Motor neuron (in vitro differentiated cells): ENCODE results near the gene RERE. TPM values are rescaled to one million over a fixed set of nuclear protein-coding genes. Genes with fewer than 3 reads are reported as not detected.
A peak's percentile ranks its signal among the peaks of the same experiment; 100 is the strongest.
"Not testable (repeated sequence)": the region's sequence is repeated elsewhere in the genome, so short reads cannot be mapped to it uniquely, and the experiment has no call there.

Experiments
- ATAC-seq, 8 experiments: fragments of 200-7000 bp; cut with Tn5 transposase; replicated peaks in 6 of 8; 2 replicates each; pipeline ENCODE4 v1.8.0; 2021; ENCODE audit warnings: mild to moderate bottlenecking in 8 of 8, moderate library complexity in 8 of 8
- H3K27ac ChIP-seq, 2 donors: fragments of 250-450 bp; sonication (Bioruptor Pico); 2 replicates each; pipeline ENCODE4 v1.9.0; 2021; ENCODE audit warnings: antibody characterized with exemption in 2 of 2, mild to moderate bottlenecking in 2 of 2, moderate library complexity in 1 of 2
- H3K4me1 ChIP-seq, 2 donors: fragments of 250-450 bp; sonication (Bioruptor Pico); replicated peaks in 1 of 2; 2 replicates each; pipeline ENCODE4 v1.6.1; 2021; ENCODE audit warnings: antibody characterized with exemption in 2 of 2, mild to moderate bottlenecking in 2 of 2, moderate library complexity in 1 of 2
- H3K4me3 ChIP-seq, 5 donors: fragments of 250-450 bp; sonication (Bioruptor Pico); 2 replicates each; pipeline ENCODE4 v1.9.0; 2021; ENCODE audit warnings: antibody characterized with exemption in 5 of 5, mild to moderate bottlenecking in 5 of 5, moderate library complexity in 4 of 5
- WGBS, 10 experiments: fragments of 450-650 bp; shearing (Covaris generic); methylation state at CpG; one replicate each; pipeline ENCODE4 v1.0.0; 2022; 5-methylcytosine and 5-hydroxymethylcytosine counted together
- in situ Hi-C, 9 experiments: fragments of 400-800 bp; cut with MboI; loops; one replicate each; pipeline ENCODE4 v1.15.0; 2021; ENCODE audit warnings: low sequenced_read_pairs in 9 of 9, low pct_unique_long_range_greater_than_20kb in 2 of 9; ENCODE audit not compliant: unreplicated experiment in 9 of 9
- total RNA-seq, 8 experiments: library from RNA; unstranded; fragments of 300-600 nt; gene quantifications; 2 replicates each; pipeline versions ENCODE4 v1.2.3 to v1.2.4, GENCODE V29; 2022

RERE gene
- total RNA-seq, 8 experiments from 2014 or later: 17.8 to 576 (median 111) TPM

- Histone ChIP-seq H3K4me1 (peaks cover 0 to 3% of the 10 kb centered on the region in 2 donors), H3K4me3 (no peak overlapping the region), H3K27ac (no peak overlapping the region)
- in situ Hi-C loops: no loop called here
- WGBS, 10 experiments: 74 to 97% (median 86%) methylated on average over 2 to 11 of the region's 11 CpGs; no CpG with 5 or more reads in 2 of the 10 experiments
- ATAC-seq: no peak
These were observed 27.9 kb downstream of the RERE start for GRCh38 chr1:8789314-8790214.

GRCh38 chr1:8787218-8787617, 30.2 kb downstream of the RERE start:
- Histone ChIP-seq H3K27ac (no peak overlapping the region), H3K4me1 (peaks cover 0 to 3% of the 10 kb centered on the region in 2 donors), H3K4me3 (no peak overlapping the region)
- in situ Hi-C loops: no loop called here
- WGBS, 10 experiments: 93 to 100% (median 97%) methylated on average over 1 to 3 of the region's 3 CpGs; no CpG with 5 or more reads in 2 of the 10 experiments
- no peak for ATAC-seq

- WGBS, 10 experiments: 80 to 100% (median 97%) methylated on average over 1 to 4 of the region's 4 CpGs; no CpG with 5 or more reads in 2 of the 10 experiments
- H3K27ac ChIP-seq, ATAC-seq, H3K4me1 ChIP-seq, H3K4me3 ChIP-seq, in situ Hi-C loops: not testable (repeated sequence)
These were observed 31.2 kb downstream of the RERE start for GRCh38 chr1:8786204-8786603.

GRCh38 chr1:8782955-8783354, 34.5 kb downstream of the RERE start:
- Histone ChIP-seq H3K4me3 (no peak overlapping the region), H3K4me1 (peaks cover 0 to 3% of the 10 kb centered on the region in 2 donors), H3K27ac (no peak overlapping the region)
- WGBS, 10 experiments: 83 to 100% (median 100%) methylated on average over 1 to 2 of the region's 2 CpGs; no CpG with 5 or more reads in 2 of the 10 experiments
- no peak for ATAC-seq
- in situ Hi-C loops: no loop called here

GRCh38 chr1:8782001-8782620, 35.3 kb downstream of the RERE start:
- H3K4me1 ChIP-seq: peaks cover 0 to 3% of the 10 kb centered on the region in 2 donors
- in situ Hi-C loops: no loop called here
- H3K4me3 ChIP-seq: no peak overlapping the region
- no peak for ATAC-seq
- whole genome bisulfite sequencing, 10 experiments: 29 to 95% (median 72%) methylated on average over 3 of the region's 3 CpGs; no CpG with 5 or more reads in 1 of the 10 experiments
- H3K27ac ChIP-seq: no peak overlapping the region

DNA sequence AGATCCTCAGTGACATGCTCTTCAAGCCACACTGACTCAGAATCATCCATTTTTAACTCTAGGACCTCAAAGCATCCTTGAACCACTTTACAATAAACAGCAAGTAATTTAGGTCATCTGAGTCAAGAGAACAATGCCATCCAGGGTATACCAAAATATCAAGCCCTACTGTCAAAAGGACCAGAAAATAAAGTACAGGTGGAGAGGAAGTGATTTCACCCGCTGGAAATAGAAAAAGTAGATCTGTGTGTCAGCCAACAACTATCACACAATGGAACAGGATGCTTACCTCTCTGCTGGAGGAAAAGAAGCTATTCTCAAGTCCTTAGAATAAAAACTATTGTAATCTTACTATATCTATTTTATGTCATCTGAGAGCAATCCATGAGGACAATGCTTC, 37.0 kb downstream of the RERE start:
- ATAC-seq: no peak
- WGBS, 10 experiments: 78 to 100% (median 89%) methylated on average over 1 of the region's 1 CpG; no CpG with 5 or more reads in 1 of the 10 experiments
- Histone ChIP-seq H3K4me3 (no peak overlapping the region), H3K4me1 (peaks cover 0 to 1% of the 10 kb centered on the region in 2 donors), H3K27ac (no peak overlapping the region)
- in situ Hi-C loops: no loop called here

DNA sequence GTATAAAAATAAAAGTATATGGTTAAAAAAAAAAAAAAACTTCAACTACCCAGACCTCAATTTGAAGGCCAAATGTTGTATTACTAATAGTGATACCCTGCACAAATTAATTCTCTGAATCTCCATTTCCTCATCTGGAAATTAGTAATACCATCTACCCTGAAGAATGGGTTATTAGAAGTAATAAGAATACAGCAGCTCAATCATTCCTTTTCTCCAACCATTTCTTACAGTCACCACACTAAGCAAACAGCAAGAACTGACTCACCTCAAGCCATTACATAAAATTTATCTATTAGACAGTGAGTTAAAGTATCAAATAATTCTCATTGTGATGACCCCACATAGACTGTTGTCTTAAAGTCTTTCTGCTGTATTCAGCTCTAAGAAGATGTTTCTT, 39.6 kb downstream of the RERE start:
- in situ Hi-C loops: no loop called here
- H3K27ac ChIP-seq: no peak overlapping the region
- no peak for ATAC-seq
- no peaks in the 10 kb centered on the region for H3K4me1 ChIP-seq
- H3K4me3 ChIP-seq: no peak overlapping the region

GRCh38 chr1:8776104-8776503, 41.3 kb downstream of the RERE start:
- ATAC-seq: no peak
- 37 to 95% (median 86%) methylated on average over 1 to 5 of the region's 5 CpGs; no CpG with 5 or more reads in 1 of the 10 experiments for WGBS, 10 experiments
- Histone ChIP-seq H3K4me1 (no peaks in the 10 kb centered on the region), H3K4me3 (no peak overlapping the region), H3K27ac (no peak overlapping the region)
- in situ Hi-C loops: no loop called here

GRCh38 chr1:8767006-8767405, 50.4 kb downstream of the RERE start:
- ATAC-seq: no peak
- 86 to 100% (median 99%) methylated on average over 1 to 2 of the region's 2 CpGs; no CpG with 5 or more reads in 2 of the 10 experiments for WGBS, 10 experiments
- Histone ChIP-seq H3K4me3 (no peak overlapping the region), H3K4me1 (peaks cover 0 to 2% of the 10 kb centered on the region in 2 donors), H3K27ac (no peak overlapping the region)
- in situ Hi-C loops: no loop called here

GRCh38 chr1:8765198-8765597, 52.2 kb downstream of the RERE start:
- Histone ChIP-seq H3K27ac (no peak overlapping the region), H3K4me1 (peaks cover 0 to 2% of the 10 kb centered on the region in 2 donors), H3K4me3 (no peak overlapping the region)
- in situ Hi-C loops: no loop called here
- WGBS, 10 experiments: 53 to 96% (median 94%) methylated on average over 2 to 3 of the region's 3 CpGs; no CpG with 5 or more reads in 3 of the 10 experiments
- no peak for ATAC-seq

DNA sequence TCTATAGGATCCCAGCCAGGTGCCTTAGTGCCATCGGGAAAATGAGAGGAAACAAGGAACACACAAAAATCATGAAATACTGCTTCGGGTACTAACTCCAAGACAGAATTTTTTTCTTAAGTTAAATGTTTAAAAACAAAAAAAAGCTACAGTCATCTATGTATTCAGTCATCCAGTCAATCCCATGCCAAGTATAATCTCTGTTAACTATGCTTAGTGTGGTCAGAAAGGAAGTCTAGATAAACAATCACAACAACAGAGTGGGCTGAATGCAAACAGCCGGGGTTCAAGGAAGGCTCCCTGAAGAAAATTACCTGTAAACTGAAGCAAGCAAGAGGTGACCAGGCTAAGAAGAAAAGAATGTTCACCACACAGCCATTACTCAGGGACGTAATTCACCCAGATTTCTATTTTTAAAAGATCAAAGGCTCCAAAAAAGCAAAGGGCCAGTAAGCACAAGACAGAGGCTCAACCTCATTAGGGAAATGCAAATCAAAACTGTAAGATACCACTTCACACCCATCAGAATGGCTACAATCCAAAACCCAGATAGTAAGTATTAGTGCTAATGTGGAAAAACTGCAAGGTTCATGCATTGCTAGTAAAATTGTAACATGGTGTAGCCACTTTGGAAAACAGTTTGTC, 53.0 kb downstream of the RERE start:
- in situ Hi-C loops: no loop called here
- Histone ChIP-seq H3K4me1 (peaks cover 0 to 2% of the 10 kb centered on the region in 2 donors), H3K4me3 (no peak overlapping the region), H3K27ac (no peak overlapping the region)
- 33 to 93% (median 85%) methylated on average over 1 to 4 of the region's 4 CpGs; no CpG with 5 or more reads in 2 of the 10 experiments for WGBS, 10 experiments
- ATAC-seq: peak in 2 of 8 experiments; percentile 21 to 71

GRCh38 chr1:8763888-8764287, 53.6 kb downstream of the RERE start:
- in situ Hi-C loops: no loop called here
- 78 to 100% (median 93%) methylated on average over 3 to 4 of the region's 4 CpGs; no CpG with 5 or more reads in 6 of the 10 experiments for WGBS, 10 experiments
- no peak overlapping the region for H3K27ac ChIP-seq
- H3K4me3 ChIP-seq: no peak overlapping the region
- H3K4me1 ChIP-seq: peaks cover 0 to 2% of the 10 kb centered on the region in 2 donors
- ATAC-seq: peak in 3 of 8 experiments; percentile 60 to 83 (median 81)

GRCh38 chr1:8754993-8755392, 62.4 kb downstream of the RERE start:
- in situ Hi-C loops: no loop called here
- H3K4me1 ChIP-seq: peaks cover 27 to 51% of the 10 kb centered on the region in 2 donors
- 44 to 100% (median 57%) methylated on average over 1 to 2 of the region's 2 CpGs; no CpG with 5 or more reads in 1 of the 10 experiments for WGBS, 10 experiments
- ATAC-seq: peak in 5 of 8 experiments; percentile 23 to 53 (median 26)
- peak overlapping the region; percentile 44 to 79 for H3K27ac ChIP-seq
- no peak overlapping the region for H3K4me3 ChIP-seq
